Stimulated activated CD8-positive, alpha-beta memory T cell treated with anti-CD3 and anti-CD28 coated beads, Interleukin-15, amount 100 ng/mL, for 48 hours (primary cell): ENCODE results near the gene GOLGA8A.
"Not testable (repeated sequence)": the region's sequence is repeated elsewhere in the genome, so short reads cannot be mapped to it uniquely, and the experiment has no call there.

Experiments used
- DNase-seq, 2 donors: peaks; one replicate each; pipeline ENCODE4 v3.0.0-alpha.2; 2020; ENCODE audit warnings: low read depth in 2 of 2

GOLGA8A gene

DNA sequence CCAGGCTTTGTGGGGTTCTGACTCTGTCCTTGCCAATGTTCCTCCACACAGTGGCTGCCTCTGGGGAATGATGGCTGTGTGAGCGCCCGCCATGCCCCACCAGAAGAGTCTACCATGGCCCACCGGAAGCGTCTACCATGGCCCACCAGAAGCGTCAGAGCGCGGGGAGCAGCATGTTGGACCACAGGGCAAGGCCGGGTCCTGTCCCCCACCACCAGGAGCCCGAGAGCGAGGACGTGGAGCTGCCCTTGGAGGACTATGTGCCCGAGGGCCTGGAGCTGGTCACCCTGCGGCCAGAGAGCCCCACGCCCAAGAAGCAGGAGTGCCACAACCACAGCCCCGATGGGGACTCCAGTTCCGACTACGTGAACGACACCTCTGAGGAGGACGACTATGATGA is 28.1 kb downstream of the GOLGA8A start:
- DNase-seq, result not testable (repeated sequence)

DNA sequence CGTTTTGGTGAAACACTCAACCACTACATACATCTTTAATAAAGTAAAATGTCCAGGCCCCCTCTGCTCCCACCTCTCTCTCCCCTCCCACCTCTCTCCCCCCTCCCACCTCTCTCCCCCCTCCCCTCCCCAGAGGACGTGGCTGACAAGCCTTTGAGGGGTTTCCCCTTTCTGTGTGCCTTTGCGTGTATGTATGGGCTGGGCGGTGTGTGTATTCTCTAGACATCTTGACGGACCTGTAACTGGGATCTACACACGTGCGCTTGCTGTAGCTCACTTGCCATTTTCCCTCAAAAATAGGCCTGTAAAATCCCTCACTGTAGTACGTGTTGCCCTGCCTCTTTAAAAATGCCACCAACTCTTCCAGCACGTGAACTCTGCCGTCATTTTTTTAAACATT is 28.6 kb downstream of the GOLGA8A start:
- DNase-seq, result not testable (repeated sequence)

DNA sequence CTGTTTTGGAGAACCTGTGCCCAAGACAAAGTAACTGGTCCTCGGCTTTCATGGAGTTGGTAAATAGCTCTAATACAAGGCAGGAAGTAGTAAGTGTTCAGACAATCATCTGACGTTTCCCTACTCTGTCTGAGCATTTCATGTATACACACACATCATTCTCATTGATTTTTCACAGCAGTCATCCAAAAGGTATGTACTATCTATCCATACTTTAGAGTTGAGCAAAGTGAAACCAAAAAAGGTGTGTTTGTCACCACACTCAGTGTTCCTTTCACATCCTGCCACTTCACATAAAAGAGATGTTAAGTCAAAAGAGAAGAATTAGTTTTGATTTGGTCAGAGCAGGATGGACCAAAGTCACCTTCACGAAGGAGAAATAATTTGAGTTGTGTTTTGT is 33.7 kb downstream of the GOLGA8A start:
- not testable (repeated sequence) for DNase-seq

DNA sequence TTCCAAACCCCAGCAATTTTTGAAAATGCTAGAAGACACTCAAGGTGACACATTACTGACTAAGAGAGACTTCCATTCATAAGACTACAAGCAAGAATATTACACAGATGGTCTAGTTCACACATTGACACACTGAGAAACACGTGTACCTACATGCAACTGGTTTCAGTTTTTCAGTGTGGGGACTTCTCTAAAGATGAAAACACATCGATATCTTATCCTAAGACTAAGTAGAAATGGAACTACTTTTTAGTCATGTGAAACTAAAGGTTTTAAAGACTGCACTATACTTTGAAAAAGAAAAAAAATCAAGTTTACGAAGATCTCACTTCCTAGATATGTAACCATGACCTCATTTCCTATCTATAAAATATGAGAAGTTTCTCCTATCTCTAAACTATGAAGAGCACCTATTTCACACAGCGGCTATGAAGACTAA is 34.4 kb downstream of the GOLGA8A start:
- DNase-seq, result not testable (repeated sequence)

DNA sequence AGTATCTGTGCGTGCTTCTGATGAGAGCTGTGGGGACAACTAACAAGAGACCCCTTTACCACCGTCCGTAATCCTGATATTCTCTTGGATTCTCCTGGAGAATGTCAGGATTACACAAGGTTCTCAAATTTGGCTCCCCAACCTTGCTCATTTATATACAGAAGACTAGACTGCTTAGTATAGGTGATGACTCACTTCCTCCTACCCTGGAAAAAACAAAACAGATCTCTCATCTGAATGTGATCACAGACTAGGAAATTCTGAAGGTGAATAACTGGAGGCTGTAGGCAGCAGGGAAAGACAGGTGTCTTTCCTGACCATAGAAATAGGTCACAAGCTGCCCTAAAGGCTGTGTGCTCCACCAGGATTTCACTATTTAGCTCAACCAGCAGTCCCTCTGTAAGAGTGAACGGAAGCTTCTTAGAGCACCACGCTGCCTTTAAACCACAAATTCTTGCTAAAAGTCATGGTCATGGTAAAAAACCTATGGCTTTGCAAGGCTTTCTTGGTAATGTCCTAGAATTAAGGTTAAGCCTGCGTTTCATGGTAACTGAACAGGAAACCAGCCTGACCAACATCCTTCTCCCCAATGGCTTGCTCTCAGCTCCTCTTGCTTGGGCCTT is 39.9 kb downstream of the GOLGA8A start:
- DNase-seq, result peak in 1 of 2 donors; percentile 3

DNA sequence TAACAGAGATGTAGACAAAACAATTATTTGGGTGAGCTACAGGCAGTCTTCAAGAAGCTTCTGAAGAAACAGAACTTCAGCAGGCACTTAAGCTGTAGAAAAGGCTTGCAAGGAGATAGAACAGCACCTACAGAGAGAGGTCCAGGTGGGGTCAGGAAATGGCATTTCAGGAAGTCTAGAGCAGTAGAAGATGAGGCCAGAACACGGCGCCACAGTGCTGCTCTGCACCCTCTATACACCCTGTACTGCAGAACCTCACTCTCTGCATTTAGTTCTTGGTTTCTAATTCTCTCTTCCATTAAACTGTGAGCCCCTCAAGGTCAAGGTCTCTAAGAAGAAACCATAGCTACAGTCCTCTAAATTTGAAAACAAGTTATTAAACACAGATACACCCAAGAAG is 44.6 kb downstream of the GOLGA8A start:
- not testable (repeated sequence) for DNase-seq

DNA sequence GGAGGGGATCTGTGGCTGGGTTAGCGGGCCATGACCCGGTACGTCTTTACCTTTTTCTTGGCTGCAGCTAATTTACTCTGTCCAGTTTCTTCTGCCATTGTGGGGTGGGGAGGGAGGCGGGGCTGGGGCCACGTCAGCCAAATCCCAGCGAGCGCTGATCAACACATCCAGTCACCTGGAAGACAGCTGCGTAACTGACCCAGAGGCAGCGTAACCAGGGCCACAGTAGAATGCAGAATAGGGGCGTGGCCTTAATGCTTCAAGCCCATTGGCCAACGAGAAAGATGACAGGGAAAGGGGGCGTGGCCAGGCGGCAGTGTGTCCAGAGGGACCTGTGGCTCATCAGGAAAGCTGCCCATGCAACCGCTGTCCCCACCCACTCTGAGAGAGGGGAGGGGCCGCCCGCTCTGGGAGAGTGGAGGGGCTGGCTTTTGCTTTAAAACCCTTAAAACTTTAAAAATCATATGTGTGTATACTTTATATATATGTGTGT is 48.0 kb downstream of the GOLGA8A start:
- not testable (repeated sequence) for DNase-seq
